ENCODE measurements around the gene CORO2A. TPM values are rescaled to one million over a fixed set of nuclear protein-coding genes. Genes with fewer than 3 reads are reported as not detected.

CORO2A gene
- polyA plus RNA-seq, 12 donors: 0.18 to 4.9 (median 0.34) TPM; not detected in 1

GRCh38 chr9:98172604-98173003, 19.8 kb downstream of the CORO2A start:
- no peak for DNase-seq

- DNase-seq: no peak
Observed at GRCh38 chr9:98171176-98171925, 21.1 kb downstream of the CORO2A start.

- peak; percentile 13 for DNase-seq
Observed at GRCh38 chr9:98168941-98169488, 23.4 kb downstream of the CORO2A start.

- DNase-seq: no peak
Observed at GRCh38 chr9:98168153-98168780, 24.2 kb downstream of the CORO2A start.

GRCh38 chr9:98164912-98165311, 27.5 kb downstream of the CORO2A start:
- DNase-seq: no peak

- DNase-seq: no peak
Observed at GRCh38 chr9:98162613-98163012, 29.8 kb downstream of the CORO2A start.

GRCh38 chr9:98161851-98162250, 30.6 kb downstream of the CORO2A start:
- no peak for DNase-seq

GRCh38 chr9:98159790-98160189, 32.6 kb downstream of the CORO2A start:
- DNase-seq: no peak

GRCh38 chr9:98159301-98159700, 33.1 kb downstream of the CORO2A start:
- no peak for DNase-seq

GRCh38 chr9:98158071-98158831, 34.2 kb downstream of the CORO2A start:
- no peak for DNase-seq

- DNase-seq: no peak
Observed at GRCh38 chr9:98157372-98157771, 35.1 kb downstream of the CORO2A start.

GRCh38 chr9:98154678-98155077, 37.8 kb downstream of the CORO2A start:
- no peak for DNase-seq

GRCh38 chr9:98152526-98152925, 39.9 kb downstream of the CORO2A start:
- no peak for DNase-seq

- DNase-seq: no peak
Observed at GRCh38 chr9:98150721-98151120, 41.7 kb downstream of the CORO2A start.

- DNase-seq: no peak
Observed at GRCh38 chr9:98150164-98150563, 42.3 kb downstream of the CORO2A start.

GRCh38 chr9:98149422-98149821, 43.0 kb downstream of the CORO2A start:
- no peak for DNase-seq

- DNase-seq: no peak
Observed at GRCh38 chr9:98148486-98148885, 44.0 kb downstream of the CORO2A start.

- DNase-seq: no peak
Observed at GRCh38 chr9:98147582-98147981, 44.9 kb downstream of the CORO2A start.

- DNase-seq: no peak
Observed at GRCh38 chr9:98146101-98146991, 46.1 kb downstream of the CORO2A start.

- no peak for DNase-seq
Observed at GRCh38 chr9:98144631-98145030, 47.8 kb downstream of the CORO2A start.

GRCh38 chr9:98144076-98144475, 48.4 kb downstream of the CORO2A start:
- DNase-seq: no peak

Measured in muscle of arm (tissue), 12 donors.